Gastroesophageal sphincter (tissue), 3 donors: ENCODE measurements around the gene ELOB.

Source experiments
- EP300 ChIP-seq: sonication (generic); formaldehyde crosslinking; IDR thresholded peaks from one replicate; pipeline ENCODE4 v1.6.1; 2017; ENCODE audit warnings: antibody characterized with exemption, mild to moderate bottlenecking
- TF ChIP-seq, protein P1 (sequence below), 4 experiments: fragments of 200-600 bp in 2 of 4; fragments of 450-650 bp in 2 of 4; sonication (generic) in 1 of 4; IDR thresholded peaks; one replicate each; pipeline ENCODE4 v1.5.1; 2017 to 2019; ENCODE audit warnings: antibody characterized with exemption in 4 of 4, mild to moderate bottlenecking in 2 of 4, moderate library complexity in 2 of 4

GRCh38 chr16:2740476-2740875 lies 36.6 kb downstream of the ELOB start:
- TF ChIP-seq, protein P1, sequence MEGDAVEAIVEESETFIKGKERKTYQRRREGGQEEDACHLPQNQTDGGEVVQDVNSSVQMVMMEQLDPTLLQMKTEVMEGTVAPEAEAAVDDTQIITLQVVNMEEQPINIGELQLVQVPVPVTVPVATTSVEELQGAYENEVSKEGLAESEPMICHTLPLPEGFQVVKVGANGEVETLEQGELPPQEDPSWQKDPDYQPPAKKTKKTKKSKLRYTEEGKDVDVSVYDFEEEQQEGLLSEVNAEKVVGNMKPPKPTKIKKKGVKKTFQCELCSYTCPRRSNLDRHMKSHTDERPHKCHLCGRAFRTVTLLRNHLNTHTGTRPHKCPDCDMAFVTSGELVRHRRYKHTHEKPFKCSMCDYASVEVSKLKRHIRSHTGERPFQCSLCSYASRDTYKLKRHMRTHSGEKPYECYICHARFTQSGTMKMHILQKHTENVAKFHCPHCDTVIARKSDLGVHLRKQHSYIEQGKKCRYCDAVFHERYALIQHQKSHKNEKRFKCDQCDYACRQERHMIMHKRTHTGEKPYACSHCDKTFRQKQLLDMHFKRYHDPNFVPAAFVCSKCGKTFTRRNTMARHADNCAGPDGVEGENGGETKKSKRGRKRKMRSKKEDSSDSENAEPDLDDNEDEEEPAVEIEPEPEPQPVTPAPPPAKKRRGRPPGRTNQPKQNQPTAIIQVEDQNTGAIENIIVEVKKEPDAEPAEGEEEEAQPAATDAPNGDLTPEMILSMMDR (IDR thresholded peaks at IDR 0.05), result no peak
- TF ChIP-seq EP300, result no peak
